OCI-LY7 (cell line): Measurements from ENCODE around the gene KCNQ5. TPM values are rescaled to one million over a fixed set of nuclear protein-coding genes. Genes with fewer than 3 reads are reported as not detected.

Experiments used
- BruUV-seq: library from RNA; stranded (reverse); fragments of 400-500 nt; replicated peaks from 2 replicates; lab custom pipeline; 2021; lab: Mats Ljungman, UMichigan
- CTCF ChIA-PET: fragments of 300-600 bp; sonication (Branson Sonifier 250); formaldehyde crosslinking; loops from one replicate; lab custom pipeline; 2022; ENCODE audit warnings: antibody characterized with exemption; ENCODE audit not compliant: unreplicated experiment; lab: Charles Lee
- POLR2A ChIA-PET: fragments of 300-600 bp; sonication (Branson Sonifier 250); formaldehyde crosslinking; loops from one replicate; lab custom pipeline; 2022; ENCODE audit warnings: antibody characterized with exemption; lab: Charles Lee
- DNase-seq: peaks from one replicate; pipeline ENCODE4 v3.0.0-alpha.2; 2015; ENCODE audit warnings: low spot score
- H2AFZ ChIP-seq: fragments of 200-600 bp; sonication (generic), shearing (Covaris generic); 2 replicates; pipeline ENCODE4 v1.6.1; 2014; ENCODE audit warnings: mild to moderate bottlenecking, antibody characterized with exemption, low read length, moderate library complexity
- H3K27ac ChIP-seq: fragments of 200-600 bp; sonication (generic); 2 replicates; pipeline ENCODE4 v1.5.1; 2014; ENCODE audit warnings: mixed run types, low read depth, mild to moderate bottlenecking, moderate library complexity, low read length, inconsistent platforms; ENCODE audit not compliant: poor library complexity, severe bottlenecking
- H3K36me3 ChIP-seq: fragments of 200-600 bp; sonication (generic); 2 replicates; pipeline ENCODE4 v1.6.1; 2014; ENCODE audit warnings: mild to moderate bottlenecking, antibody characterized with exemption, low read length, moderate library complexity, mixed read lengths; ENCODE audit not compliant: insufficient read depth
- H3K4me1 ChIP-seq: fragments of 200-600 bp; sonication (generic); 2 replicates; pipeline ENCODE4 v1.5.1; 2014; ENCODE audit warnings: mild to moderate bottlenecking, low read length; ENCODE audit not compliant: insufficient read depth, poor library complexity, severe bottlenecking
- H3K4me2 ChIP-seq: fragments of 200-600 bp; sonication (generic); 2 replicates; pipeline ENCODE4 v1.6.1; 2014; ENCODE audit warnings: mild to moderate bottlenecking, low read length
- H3K4me3 ChIP-seq: fragments of 200-600 bp; sonication (generic); 2 replicates; pipeline ENCODE4 v1.5.1; 2014; ENCODE audit warnings: mild to moderate bottlenecking, low read depth, low read length; ENCODE audit not compliant: poor library complexity, severe bottlenecking
- H3K79me2 ChIP-seq: fragments of 200-600 bp; sonication (generic); 2 replicates; pipeline ENCODE4 v1.6.1; 2016; ENCODE audit warnings: low read depth, mild to moderate bottlenecking, low read length, moderate library complexity, mixed read lengths; ENCODE audit not compliant: insufficient read depth
- H3K9me2 ChIP-seq: fragments of 200-600 bp; sonication (generic); 2 replicates; pipeline ENCODE4 v1.6.1; 2016; ENCODE audit warnings: mild to moderate bottlenecking, low read length, mixed read lengths; ENCODE audit not compliant: insufficient read depth
- H3K9me3 ChIP-seq: fragments of 200-600 bp; sonication (generic); 2 replicates; pipeline ENCODE4 v1.6.1; 2014; ENCODE audit warnings: mild to moderate bottlenecking, mixed run types, low read length, mixed read lengths
- H4K20me1 ChIP-seq: fragments of 200-600 bp; sonication (generic); 2 replicates; pipeline ENCODE4 v1.6.1; 2014; ENCODE audit warnings: mild to moderate bottlenecking, antibody characterized with exemption, low read length, moderate library complexity, mixed read lengths; ENCODE audit not compliant: insufficient read depth
- CTCF ChIP-seq: fragments of 200-600 bp; sonication (generic); conservative IDR thresholded peaks from 2 replicates; pipeline ENCODE4 v1.5.1; 2014; ENCODE audit warnings: mild to moderate bottlenecking, antibody characterized with exemption, low read length, moderate library complexity, mixed read lengths
- EZH2phosphoT487 ChIP-seq: fragments of 200-600 bp; sonication (generic); IDR thresholded peaks from 2 replicates; pipeline ENCODE4 v1.6.1; 2018; ENCODE audit warnings: low read depth, borderline replicate concordance, mild to moderate bottlenecking, mixed run types, antibody characterized with exemption, low read length, moderate library complexity, mixed read lengths
- intact Hi-C: fragments of 100-400 bp; cut with micrococcal nuclease; formaldehyde crosslinking; loops from one replicate; pipeline ENCODE4 v1.10.0; 2022; ENCODE audit not compliant: unreplicated experiment
- total RNA-seq, 2 experiments: library from RNA; depleted of rRNA in 1 of 2; stranded (reverse); fragments of >200 nt in 1 of 2; shearing (Covaris generic) in 1 of 2; gene quantifications; 2 replicates each; pipeline ENCODE4 v1.2.3, GENCODE V29; 2014 to 2022

The KCNQ5 gene
- total RNA-seq, 2 experiments from 2014 or later = 26.1 to 29.7 TPM

- Histone ChIP-seq H3K4me3 (no peak overlapping the region), H3K36me3 (no peaks in the 10 kb centered on the region), H3K4me2 (no peak overlapping the region), H3K9me3 (no peaks in the 10 kb centered on the region), H3K27ac (no peak overlapping the region), H3K4me1 (no peaks in the 10 kb centered on the region), H3K79me2 (no peaks in the 10 kb centered on the region), H2AFZ (no peak overlapping the region), H4K20me1 (no peaks in the 10 kb centered on the region), H3K9me2 (no peaks in the 10 kb centered on the region)
- TF ChIP-seq EZH2phosphoT487 (no peak), CTCF (no peak)
- POLR2A ChIA-PET = interaction anchor here (0.9 kb wide), 1 partner anchor 39 kb away, joined by 9 read pairs; no protein-coding TSS in a partner anchor
- CTCF ChIA-PET = no interaction called here
- BruUV-seq = no TSS peak
- DNase-seq = no peak
- intact Hi-C loops = no loop called here
Observed at GRCh38 chr6:72968704-72969103, 346.8 kb downstream of the KCNQ5 start.

GRCh38 chr6:72969666-72970065 is 347.8 kb downstream of the KCNQ5 start:
- intact Hi-C loops = no loop called here
- CTCF ChIA-PET = no interaction called here

More at GRCh38 chr6:72969666-72970065, 347.8 kb downstream of the KCNQ5 start:
- Histone ChIP-seq H3K9me3 (no peaks in the 10 kb centered on the region), H3K4me3 (no peak overlapping the region), H3K36me3 (no peaks in the 10 kb centered on the region), H3K79me2 (no peaks in the 10 kb centered on the region), H3K9me2 (no peaks in the 10 kb centered on the region), H4K20me1 (no peaks in the 10 kb centered on the region), H3K27ac (no peak overlapping the region), H2AFZ (no peak overlapping the region), H3K4me2 (no peak overlapping the region), H3K4me1 (no peaks in the 10 kb centered on the region)
- no peak for TF ChIP-seq CTCF
- no peak for TF ChIP-seq EZH2phosphoT487
- POLR2A ChIA-PET = no interaction called here
- no TSS peak for BruUV-seq
- DNase-seq = no peak
